Measurements from ENCODE around the gene LMO2.
A peak's percentile ranks its signal among the peaks of the same experiment; 100 is the strongest.
"Not testable (repeated sequence)": the region's sequence is repeated elsewhere in the genome, so short reads cannot be mapped to it uniquely, and the experiment has no call there.

Gene LMO2

DNA sequence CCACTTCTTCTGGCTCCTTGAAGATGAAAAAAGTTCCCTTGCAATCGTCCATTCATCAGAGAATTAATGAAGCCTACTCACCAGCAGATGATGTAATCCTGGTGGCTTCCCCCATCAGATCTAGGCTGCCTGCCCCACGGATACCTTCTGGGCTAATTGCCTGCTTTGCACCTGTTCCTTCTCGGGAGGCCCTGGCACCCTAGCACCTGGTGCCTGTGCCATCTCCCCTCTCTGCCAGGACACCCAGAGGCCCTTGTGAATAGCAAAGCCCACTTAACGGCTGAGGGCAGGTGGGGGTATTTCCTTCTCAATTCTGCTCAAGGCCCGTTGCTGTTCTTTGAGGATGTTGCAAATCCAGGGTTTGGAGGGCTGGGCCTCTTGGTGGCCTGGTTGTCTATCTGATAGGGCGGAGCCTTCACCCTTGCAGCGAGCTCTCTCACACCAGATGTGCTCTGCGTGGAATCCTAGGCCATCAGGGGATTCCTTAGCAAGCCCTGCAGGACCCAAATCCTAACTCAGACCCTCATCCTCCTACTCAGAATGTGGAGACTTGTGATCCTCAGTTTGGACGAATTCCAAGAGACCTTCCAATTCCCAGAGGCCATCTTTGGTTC, at the start of gene LMO2:
Gene LMO2 (minus strand): TSS at position 363 of the 614 bp plus-strand sequence. CDS start 22,360 bp downstream, outside the sequence.
- DNase-seq: no peak

- DNase-seq: no peak
Observed at GRCh38 chr11:33940538-33940815, 48.6 kb upstream of the LMO2 start.

GRCh38 chr11:33936725-33937604, 45.1 kb upstream of the LMO2 start:
- no peak for DNase-seq

DNA sequence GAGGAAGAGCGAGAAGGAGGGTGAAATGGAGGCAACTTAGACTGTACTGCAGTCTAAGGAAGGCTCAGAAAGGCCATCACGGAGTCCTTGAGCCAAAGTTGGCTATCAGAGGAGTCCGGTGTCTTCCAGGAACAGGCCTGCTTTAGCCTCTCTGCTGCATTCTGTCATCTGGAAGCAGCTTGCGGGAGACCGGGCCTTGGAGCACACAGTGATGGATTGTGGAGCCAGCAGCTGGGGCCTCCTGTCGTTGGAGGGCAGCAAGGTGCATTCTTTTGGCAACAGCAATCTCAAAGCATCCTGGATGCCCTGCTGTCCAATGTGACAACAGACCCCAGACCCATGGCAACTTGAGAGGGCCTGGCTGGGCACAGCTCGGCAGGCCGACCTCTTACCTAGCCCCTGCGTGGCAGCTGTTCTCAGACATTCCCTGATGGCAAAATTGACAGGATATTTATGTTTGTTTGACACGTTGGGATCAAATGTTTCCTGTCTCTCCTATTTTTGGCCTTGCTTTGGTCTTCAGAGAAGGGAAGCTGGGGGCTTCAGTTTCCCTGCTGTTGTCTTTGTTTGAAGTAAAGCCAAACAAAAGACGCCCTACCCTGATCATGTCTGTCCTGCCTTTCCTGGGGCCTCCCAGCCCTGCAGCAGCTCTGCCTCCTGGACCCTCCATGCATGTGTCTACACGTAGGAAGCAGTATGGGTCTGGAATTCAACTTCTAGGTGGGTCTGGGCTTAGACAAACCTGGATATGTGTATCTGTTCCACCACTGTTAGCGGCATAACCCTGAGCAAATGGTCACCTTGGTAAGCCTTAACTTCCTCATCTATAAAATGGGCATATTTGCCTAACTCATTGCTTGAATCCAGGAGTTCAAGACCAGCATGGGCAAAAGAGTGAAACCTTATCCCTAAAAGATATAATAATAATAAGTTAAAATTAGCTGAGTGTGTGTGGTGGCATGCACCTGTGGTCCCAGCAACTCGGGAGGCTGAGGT, 43.9 kb upstream of the LMO2 start:
- DNase-seq: no peak

- no peak for DNase-seq
Observed at GRCh38 chr11:33935005-33935404, 43.1 kb upstream of the LMO2 start.

GRCh38 chr11:33934450-33934849, 42.6 kb upstream of the LMO2 start:
- DNase-seq: no peak

- no peak for DNase-seq
Observed at GRCh38 chr11:33933602-33934001, 41.7 kb upstream of the LMO2 start.

GRCh38 chr11:33932721-33933120, 40.8 kb upstream of the LMO2 start:
- DNase-seq: no peak

DNA sequence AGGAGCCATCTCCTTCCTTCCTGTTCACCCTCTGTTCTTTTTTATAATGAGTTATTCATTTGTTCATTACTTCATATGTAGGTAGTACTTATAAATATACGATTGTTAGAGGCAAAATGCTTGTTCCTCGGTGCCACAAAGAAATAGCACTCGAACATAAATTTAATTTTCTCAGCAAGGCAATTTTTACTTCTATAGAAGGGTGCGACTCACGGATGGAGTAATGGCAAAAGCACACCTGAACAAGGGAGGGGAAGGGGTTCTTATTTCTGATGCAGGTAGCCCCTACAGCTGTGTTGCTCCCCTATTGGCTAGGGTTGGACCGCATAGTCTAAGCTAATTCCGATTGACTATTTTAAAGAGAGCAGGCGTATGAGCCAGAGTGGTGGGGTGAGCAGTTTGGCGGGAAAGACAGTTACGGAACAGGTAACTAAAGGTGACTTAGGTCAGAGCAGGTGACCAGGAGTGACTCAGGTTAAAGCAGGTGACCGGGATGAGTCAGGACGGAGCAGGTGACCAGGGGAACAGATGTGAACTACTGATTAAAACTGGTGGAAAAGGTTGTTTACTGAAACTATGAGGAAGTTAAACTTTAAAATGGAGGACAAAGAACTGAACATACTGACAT, 40.0 kb upstream of the LMO2 start:
- DNase-seq: not testable (repeated sequence)

DNA sequence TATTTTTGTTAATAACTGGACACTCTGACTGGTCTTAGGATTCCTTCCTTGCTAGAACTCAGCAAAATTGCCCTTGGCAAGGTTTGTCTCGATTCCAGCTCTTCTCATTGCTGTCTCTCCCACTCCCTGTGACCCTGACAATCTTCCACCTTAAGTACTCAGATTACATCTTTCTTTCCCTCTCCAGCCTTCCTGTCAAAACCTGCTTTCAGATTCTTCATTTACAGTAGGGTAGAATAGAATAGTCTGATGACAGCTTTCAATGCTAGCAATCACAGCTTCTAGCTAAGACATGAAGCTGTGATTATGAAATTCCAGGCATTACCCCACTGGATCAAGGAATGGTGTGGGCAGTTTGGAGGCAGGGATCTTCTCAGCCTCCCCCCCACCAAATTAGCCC, 39.2 kb upstream of the LMO2 start:
- no peak for DNase-seq

DNA sequence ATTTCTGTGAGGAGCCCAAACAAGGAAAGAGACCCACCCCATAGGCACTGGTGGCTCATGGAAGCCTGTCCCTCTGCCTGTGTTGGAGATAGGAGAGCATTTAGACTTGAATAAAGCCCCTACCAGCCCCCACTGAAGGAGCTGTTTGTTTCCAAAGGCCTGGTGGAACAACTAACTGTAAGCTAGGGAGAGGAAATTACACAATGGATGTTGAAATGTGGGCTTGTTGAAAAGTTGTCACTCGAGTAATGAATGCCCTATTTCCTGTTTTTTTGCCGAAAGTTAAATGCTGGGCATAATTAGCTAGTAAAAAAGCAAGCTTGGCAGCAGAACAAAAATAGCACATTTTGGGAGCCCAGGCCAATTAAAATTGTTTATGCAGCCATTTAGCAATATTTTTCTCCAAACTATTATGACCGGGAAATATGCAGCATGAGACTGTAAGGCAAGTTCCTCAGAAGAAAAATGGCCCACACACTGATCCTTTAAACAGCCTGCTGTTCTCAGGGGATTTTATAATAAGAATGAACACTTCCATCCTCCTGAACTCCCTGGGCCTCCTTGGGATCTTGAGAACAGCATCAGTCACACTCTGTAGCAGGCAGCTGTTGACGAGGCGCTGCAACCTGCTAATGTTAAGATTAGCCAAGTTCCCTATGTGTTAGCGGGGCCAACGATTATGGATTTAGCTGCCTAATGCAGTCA, 38.6 kb upstream of the LMO2 start:
- peak in 1 of 2 donors; percentile 5 for DNase-seq

GRCh38 chr11:33928564-33928963, 36.7 kb upstream of the LMO2 start:
- DNase-seq: no peak

- DNase-seq: no peak
Observed at GRCh38 chr11:33926671-33927552, 35.0 kb upstream of the LMO2 start.

DNA sequence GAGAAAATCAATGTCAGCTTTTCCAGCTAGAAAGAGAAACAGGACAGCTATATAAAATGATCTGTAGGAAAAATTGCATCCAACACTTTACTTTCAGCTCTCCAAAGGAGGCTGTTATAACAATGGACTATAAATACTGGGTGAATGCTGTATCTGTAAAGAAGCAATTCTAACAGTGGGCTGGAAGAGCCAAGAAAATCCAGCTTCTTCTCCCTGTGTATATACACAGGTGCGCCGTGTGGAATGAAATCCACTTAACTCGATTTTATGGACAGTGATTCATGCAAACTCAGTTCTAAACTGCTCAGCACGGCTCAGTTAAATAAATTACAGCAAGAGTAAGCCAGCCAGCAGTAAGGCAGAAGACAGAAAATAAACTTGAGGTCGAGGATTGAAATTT, 32.5 kb upstream of the LMO2 start:
- no peak for DNase-seq

DNA sequence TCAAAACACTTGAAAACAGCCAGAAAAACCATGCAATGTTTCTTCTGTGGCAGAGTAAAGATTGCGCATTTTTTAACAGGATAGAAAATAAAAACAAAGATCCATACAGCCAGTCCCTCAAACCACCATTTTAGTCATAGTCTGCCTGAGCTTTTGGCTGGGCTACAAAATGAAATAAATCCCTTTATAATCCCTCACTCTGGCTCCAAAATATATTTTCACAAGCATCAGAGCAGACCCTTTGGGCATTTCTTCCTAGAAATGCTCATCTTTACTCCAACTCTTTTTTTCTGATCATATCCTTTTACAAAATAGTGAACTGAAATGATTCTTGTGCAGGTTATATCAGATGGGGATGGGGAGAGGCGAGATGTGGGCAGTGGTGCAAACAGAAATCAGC, 31.8 kb upstream of the LMO2 start:
- DNase-seq: no peak

- peak in 1 of 2 donors; percentile 16 for DNase-seq
Observed at GRCh38 chr11:33920838-33921613, 29.1 kb upstream of the LMO2 start.

DNA sequence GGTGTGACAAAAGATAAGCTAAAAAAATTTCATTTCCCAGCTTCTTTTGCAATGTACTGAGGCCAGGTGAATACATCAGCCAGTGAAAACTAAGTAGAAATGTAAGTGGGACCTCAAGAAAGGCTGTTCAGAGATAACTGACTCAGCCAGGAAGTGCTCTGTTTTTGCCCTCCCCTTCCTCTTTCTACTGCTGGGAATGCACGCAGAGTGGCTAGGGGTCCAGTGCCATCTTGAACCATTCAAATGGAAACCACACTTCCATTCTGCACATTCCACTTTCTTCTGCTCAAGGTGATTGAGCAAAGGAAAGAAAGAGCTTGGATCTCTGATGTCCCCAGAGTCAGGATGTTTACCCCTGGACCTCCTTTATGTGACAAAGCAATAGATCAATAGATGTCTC, 27.8 kb upstream of the LMO2 start:
- no peak for DNase-seq

GRCh38 chr11:33917402-33917801, 25.5 kb upstream of the LMO2 start:
- not testable (repeated sequence) for DNase-seq

DNA sequence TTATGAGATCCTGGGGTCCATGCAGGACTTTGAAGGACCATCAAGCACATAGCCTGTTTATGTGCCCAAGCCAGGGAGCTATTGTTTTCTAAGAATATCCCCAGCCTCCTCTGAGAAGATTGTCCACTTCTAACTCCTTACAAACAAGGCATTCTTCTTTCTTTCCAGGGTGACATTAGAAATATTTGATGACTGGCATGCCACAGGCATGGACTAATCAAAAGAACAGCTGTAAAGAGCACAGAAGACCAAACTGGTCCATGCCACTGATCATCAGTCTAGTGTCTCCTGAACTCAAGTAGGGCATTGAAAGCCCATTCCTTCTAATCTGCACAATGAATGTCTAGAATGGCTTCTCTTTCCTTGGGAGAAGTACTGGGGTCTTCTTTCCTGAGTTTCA, 24.9 kb upstream of the LMO2 start:
- no peak for DNase-seq

DNA sequence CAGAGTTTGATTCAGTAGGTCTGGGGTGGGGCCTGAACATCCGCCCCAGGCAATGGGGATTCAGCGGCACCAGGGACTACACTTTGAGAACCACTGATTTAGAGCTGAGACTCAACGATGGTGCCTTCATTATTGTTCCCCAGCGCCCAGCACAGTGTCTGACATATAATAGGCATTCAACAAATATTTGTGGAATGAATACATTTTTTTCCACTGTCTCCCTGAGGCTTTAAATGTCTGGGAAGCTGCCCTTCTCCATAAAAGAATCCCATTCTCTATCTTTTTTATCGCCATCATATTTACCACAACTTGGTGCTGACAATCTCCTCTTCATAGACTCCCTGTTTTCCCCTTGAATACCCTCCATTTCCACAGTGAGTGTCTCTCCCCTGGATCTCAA, 23.6 kb upstream of the LMO2 start:
- DNase-seq: no peak
